ENCODE data around the gene HTRA2.

DNA sequence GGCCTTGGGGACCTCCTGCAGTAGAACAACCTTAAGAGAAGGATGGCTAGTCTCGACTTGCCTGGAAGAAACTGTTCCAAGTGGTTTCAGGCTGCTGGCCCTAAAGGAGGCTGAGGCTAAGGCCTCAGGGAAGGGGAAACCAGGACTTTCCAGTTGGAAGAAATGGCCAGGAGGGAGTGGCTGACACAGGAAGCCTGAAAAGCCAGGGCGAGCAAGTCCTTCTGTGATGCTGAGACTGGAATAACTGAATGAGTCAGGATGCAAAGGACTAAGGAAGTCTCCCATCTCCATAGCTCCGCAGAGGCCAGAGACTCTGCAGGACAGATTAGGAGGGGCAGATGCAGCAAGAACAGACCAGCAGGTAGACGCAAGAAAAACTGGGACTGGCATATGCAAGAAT lies 7.4 kb downstream of the HTRA2 start:
- TF ChIP-seq CTCF (IDR thresholded peaks at IDR 0.05) (no peak), ZFX (IDR thresholded peaks at IDR 0.05; ENCODE audit: borderline replicate concordance) (no peak)
